ENCODE data around the gene SERGEF. TPM values are rescaled to one million over a fixed set of nuclear protein-coding genes. Genes with fewer than 3 reads are reported as not detected.

The SERGEF gene
- total and polyA plus RNA-seq, 2 of the 4 experiments (the other 2 are of a cell fraction), result 12.2 to 18.1 TPM

DNA sequence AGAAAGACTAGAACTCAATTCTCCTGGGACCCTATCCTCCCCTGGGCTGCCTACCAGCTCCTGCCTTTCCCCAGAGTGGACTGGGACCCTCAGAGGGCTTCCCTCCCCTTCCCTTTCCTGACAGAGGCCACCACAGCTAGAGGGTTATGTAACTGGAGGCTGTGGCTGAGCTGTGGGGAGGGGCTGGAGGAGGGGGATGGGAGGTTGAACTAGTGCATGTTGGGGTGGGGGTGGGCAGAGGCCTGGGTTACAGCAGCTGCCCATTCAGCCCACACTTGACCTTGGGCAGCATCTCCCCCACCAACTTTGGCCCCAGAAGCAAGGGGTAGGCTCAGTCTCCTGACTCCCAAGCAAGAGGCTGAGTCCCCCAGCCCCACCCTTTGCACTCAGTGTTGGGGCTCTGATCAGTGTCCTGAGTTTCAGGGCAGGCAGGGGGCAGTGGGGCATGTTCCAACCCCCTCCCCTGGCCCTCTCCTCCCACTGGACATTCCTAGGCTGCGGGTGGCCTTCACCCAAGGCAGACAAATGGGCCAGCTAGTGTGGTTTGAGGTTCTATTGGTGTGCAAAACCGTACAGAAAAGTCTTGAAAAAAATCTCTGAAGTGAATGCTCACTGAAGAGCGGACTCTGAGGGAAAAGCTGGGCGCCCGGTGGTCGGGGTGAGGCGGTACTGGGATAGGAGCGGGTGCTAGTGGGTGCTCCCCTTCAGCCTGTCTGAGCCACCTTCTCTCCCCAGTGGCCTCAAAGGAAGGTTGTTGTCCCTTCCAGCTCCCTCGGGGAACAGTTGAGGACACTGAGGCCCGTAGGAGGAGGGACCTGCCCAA lies 274.5 kb downstream of the SERGEF start:
- intact Hi-C loops (cut with micrococcal nuclease) (loop anchor here (10.0 kb wide), 2 partner anchors 366 to 586 kb away; partner anchors contain the start of genes GTF2H1, HPS5 and SAAL1), in situ Hi-C loops (cut with MboI; ENCODE audit: low sequenced_read_pairs) (no loop called here), dilution Hi-C loops (cut with HindIII; ENCODE audit: low sequenced_read_pairs, unreplicated experiment) (loop anchor here (25.0 kb wide), 1 partner anchor 249 kb away; no protein-coding TSS in a partner anchor)
- Histone ChIP-seq H3K9me1 (ENCODE audit: insufficient read depth, low read length) (no peaks in the 10 kb centered on the region), H3K56ac (ENCODE audit: extremely low read depth, insufficient read depth, low read length) (no peak overlapping the region), H3K4me1 (ENCODE audit: control insufficient read depth, insufficient read depth, low read length) (no peaks in the 10 kb centered on the region), H3K27me3 (ENCODE audit: control insufficient read depth, insufficient read depth, low read length) (peaks cover 58% of the 10 kb centered on the region), H2AFZ (replicated peaks; ENCODE audit: low read length, poor library complexity) (no peak overlapping the region), H2BK120ac (ENCODE audit: low read depth, low read length) (no peak overlapping the region), H3K4me3 (ENCODE audit: insufficient read depth, low read depth, low read length) (no peak overlapping the region), H2BK15ac (ENCODE audit: low read depth, low read length) (no peak overlapping the region), H4K20me1 (ENCODE audit: insufficient read depth, low read length) (0 out of 2 replicates have a peak, but pooled peaks cover 6% of the 10 kb centered on the region), H3K18ac (ENCODE audit: low read depth, low read length) (no peak overlapping the region), H2AK9ac (replicated peaks; ENCODE audit: low read depth, low read length, poor library complexity) (no peak overlapping the region), H3K36me3 (ENCODE audit: control insufficient read depth, insufficient read depth, low read length) (no peaks in the 10 kb centered on the region), H4K8ac (ENCODE audit: low read depth in 2 of 2, low read length in 2 of 2) (no peak overlapping the region), H3K4me2 (ENCODE audit: low read depth, low read length) (no peak overlapping the region), H3K14ac (replicated peaks; ENCODE audit: low read depth, low read length) (no peak overlapping the region), H2AK5ac (ENCODE audit: low read depth, low read length) (no peak overlapping the region), H3K27ac (ENCODE audit: insufficient read depth, low read length) (no peak overlapping the region), H2BK20ac (ENCODE audit: low read depth, low read length) (no peak overlapping the region), H3K4ac (ENCODE audit: low read depth, low read length) (no peak overlapping the region), H4K91ac (ENCODE audit: insufficient read depth, low read depth, low read length) (no peak overlapping the region), H3K79me1 (ENCODE audit: low read depth in 1 of 2, low read length in 2 of 2) (no peaks in the 10 kb centered on the region), H3K23ac (ENCODE audit: low read depth, low read length) (no peak overlapping the region), H3K9ac (ENCODE audit: low read depth, low read length) (no peak overlapping the region), H3K9me3 (ENCODE audit: control insufficient read depth, insufficient read depth, low read length) (peaks cover 2% of the 10 kb centered on the region; the same call in 1 of the 2 replicates), H4K5ac (ENCODE audit: low read depth, low read length) (no peak overlapping the region), H2BK5ac (ENCODE audit: low read depth, low read length, poor library complexity, severe bottlenecking) (no peak overlapping the region)
- no TSS peak for BruUV-seq (replicated peaks)
- ATAC-seq (ENCODE audit: low read depth), result no peak
- no peak for TF ChIP-seq CEBPB (IDR thresholded peaks at IDR 0.05; ENCODE audit: low read depth, low read length)
- TF ChIP-seq, protein P1, sequence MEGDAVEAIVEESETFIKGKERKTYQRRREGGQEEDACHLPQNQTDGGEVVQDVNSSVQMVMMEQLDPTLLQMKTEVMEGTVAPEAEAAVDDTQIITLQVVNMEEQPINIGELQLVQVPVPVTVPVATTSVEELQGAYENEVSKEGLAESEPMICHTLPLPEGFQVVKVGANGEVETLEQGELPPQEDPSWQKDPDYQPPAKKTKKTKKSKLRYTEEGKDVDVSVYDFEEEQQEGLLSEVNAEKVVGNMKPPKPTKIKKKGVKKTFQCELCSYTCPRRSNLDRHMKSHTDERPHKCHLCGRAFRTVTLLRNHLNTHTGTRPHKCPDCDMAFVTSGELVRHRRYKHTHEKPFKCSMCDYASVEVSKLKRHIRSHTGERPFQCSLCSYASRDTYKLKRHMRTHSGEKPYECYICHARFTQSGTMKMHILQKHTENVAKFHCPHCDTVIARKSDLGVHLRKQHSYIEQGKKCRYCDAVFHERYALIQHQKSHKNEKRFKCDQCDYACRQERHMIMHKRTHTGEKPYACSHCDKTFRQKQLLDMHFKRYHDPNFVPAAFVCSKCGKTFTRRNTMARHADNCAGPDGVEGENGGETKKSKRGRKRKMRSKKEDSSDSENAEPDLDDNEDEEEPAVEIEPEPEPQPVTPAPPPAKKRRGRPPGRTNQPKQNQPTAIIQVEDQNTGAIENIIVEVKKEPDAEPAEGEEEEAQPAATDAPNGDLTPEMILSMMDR (conservative IDR thresholded peaks at IDR 0.05; ENCODE audit: low read depth, low read length), result no peak
- no peak for TF ChIP-seq NFE2L2 (IDR thresholded peaks at IDR 0.05; ENCODE audit: low read depth, low read length)
- TF ChIP-seq, protein P2, sequence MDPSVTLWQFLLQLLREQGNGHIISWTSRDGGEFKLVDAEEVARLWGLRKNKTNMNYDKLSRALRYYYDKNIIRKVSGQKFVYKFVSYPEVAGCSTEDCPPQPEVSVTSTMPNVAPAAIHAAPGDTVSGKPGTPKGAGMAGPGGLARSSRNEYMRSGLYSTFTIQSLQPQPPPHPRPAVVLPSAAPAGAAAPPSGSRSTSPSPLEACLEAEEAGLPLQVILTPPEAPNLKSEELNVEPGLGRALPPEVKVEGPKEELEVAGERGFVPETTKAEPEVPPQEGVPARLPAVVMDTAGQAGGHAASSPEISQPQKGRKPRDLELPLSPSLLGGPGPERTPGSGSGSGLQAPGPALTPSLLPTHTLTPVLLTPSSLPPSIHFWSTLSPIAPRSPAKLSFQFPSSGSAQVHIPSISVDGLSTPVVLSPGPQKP (IDR thresholded peaks at IDR 0.05; ENCODE audit: borderline replicate concordance, low read depth, low read length), result no peak
- TF ChIP-seq, protein P3, sequence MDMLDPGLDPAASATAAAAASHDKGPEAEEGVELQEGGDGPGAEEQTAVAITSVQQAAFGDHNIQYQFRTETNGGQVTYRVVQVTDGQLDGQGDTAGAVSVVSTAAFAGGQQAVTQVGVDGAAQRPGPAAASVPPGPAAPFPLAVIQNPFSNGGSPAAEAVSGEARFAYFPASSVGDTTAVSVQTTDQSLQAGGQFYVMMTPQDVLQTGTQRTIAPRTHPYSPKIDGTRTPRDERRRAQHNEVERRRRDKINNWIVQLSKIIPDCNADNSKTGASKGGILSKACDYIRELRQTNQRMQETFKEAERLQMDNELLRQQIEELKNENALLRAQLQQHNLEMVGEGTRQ (IDR thresholded peaks at IDR 0.05; ENCODE audit: low read depth, low read length), result no peak
- no peak for TF ChIP-seq MXI1 (IDR thresholded peaks at IDR 0.05; ENCODE audit: borderline replicate concordance, low read depth, low read length)
- TF ChIP-seq CHD1 (IDR thresholded peaks at IDR 0.05; ENCODE audit: low read depth, low read length), result no peak
- no peak for TF ChIP-seq RAD21 (IDR thresholded peaks at IDR 0.05; ENCODE audit: low read length)
- CTCF ChIA-PET, result no interaction called here
- POLR2A ChIA-PET (ENCODE audit: unreplicated experiment), result no interaction called here
- WGBS, 2 experiments (ENCODE audit: extremely low coverage in 2 of 2, insufficient read length in 1 of 2), result 13% methylated on average over 1 of the region's 10 CpGs; no CpG with 5 or more reads in 1 of the 2 experiments
- DNase-seq, result no peak

Data from IMR-90 (cell line).